CD4-positive, alpha-beta T cell treated with Interleukin-12 subunit alpha and Interleukin-12 subunit beta, for 1 hour (primary cell): ENCODE results near the gene S100B.

Source experiments
- DNase-seq: peaks from one replicate; pipeline ENCODE4 v3.0.0-alpha.2; 2020

The S100B gene

DNA sequence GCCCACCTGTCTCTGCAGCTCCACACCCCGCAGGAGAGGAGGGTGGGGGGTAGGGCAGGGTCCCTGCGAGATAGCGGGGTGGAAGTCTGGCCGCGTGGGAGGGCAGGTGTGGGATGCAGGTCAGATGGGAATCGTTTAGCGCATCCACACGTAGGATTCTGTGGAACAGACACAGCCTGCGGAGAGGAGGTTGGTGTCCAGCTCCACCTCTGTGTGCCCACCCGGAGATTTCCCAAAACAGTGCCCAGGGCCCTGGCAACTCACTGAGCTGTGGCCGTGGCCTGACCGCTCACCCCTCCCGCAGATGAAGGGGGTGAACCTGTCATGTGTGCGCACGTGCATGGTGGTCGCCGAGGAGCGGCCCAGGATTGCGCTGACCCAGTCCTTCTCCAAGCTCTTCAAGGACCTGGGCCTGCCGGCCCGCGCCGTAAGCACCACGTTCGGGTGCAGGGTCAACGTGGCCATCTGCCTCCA lies 46.9 kb downstream of the S100B start:
- DNase-seq, result no peak

GRCh38 chr21:46557469-46557868 lies 47.4 kb downstream of the S100B start:
- no peak for DNase-seq

DNA sequence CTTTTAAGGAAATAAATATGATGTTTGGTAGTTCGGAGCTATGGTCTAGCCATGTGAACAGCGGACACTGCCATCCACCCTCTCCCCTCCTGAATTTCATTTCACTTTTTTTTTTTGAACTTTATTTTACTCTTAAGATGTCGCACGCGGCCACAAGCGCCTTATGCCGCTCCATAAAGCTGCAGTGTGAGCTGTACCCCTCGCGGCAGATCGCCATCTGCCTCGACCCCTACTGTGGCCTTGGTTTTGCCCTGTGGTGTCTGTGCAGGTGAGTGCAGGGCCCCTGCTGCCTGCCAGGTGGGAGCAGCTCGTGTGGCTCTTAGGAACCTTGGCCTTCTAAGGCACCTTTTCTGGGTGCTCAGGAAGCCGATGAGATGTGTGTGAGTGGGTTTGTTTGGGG lies 48.1 kb downstream of the S100B start:
- no peak for DNase-seq

GRCh38 chr21:46555678-46556077 lies 49.2 kb downstream of the S100B start:
- no peak for DNase-seq

- no peak for DNase-seq
Observed at GRCh38 chr21:46555225-46555617, 49.7 kb downstream of the S100B start.

DNA sequence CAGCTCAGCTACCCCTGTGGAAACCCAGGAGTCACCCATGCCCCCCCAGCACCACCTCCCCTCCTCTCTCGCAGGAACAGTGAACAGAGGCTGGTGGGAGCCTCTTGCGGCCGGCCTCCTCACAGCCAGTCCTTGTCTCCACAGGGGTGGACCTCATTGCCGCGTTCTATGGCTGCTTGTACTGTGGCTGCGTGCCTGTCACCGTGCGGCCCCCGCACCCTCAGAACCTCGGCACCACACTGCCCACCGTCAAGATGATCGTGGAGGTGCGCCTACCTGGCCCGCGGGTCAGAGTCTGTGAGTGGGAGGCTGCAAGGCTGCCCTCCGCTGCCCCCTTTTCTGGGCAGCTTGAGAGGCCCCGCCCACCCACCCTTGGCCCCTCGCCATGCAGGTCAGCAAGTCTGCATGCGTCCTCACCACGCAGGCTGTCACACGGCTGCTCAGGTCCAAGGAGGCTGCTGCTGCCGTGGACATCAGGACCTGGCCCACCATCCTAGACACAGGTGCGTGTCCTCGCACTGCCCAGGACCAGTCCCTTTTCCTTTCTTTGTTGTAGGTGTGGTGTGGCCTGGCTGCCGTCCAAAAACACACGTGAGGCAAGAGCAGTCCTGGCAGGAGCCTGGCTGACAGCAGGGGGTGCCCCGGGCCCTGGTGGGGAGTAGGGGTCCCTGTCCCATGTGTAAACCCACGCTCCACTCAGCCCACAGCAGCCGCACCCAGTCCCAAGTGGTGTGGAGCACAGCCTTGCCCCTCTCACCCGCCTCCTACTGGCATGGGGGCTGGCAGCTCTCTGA lies 50.3 kb downstream of the S100B start:
- no peak for DNase-seq

DNA sequence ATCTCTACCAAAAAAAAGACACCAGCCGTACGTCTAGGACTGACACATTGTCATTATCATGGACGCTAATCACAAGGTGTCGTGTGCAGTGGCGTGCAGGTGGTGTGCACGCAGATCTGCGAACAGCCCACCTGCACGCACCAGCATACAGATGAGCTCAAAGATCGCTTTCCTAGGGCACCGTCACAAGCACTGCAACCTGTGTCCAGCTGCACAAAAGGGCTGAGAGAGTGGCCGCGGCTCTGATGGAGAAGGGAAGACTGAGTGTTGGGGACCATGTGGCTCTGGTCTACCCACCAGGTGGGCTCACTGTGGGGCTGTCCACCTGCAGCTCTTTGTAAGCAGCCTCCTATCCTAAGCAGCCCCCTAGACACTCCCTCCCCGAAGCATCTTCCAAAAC lies 50.9 kb downstream of the S100B start:
- no peak for DNase-seq

GRCh38 chr21:46552865-46553379 lies 52.0 kb downstream of the S100B start:
- DNase-seq, result no peak

- peak; percentile 41 for DNase-seq
Observed at GRCh38 chr21:46552274-46552673, 52.6 kb downstream of the S100B start.

GRCh38 chr21:46551636-46552241 lies 53.1 kb downstream of the S100B start:
- DNase-seq, result peak; percentile 59

DNA sequence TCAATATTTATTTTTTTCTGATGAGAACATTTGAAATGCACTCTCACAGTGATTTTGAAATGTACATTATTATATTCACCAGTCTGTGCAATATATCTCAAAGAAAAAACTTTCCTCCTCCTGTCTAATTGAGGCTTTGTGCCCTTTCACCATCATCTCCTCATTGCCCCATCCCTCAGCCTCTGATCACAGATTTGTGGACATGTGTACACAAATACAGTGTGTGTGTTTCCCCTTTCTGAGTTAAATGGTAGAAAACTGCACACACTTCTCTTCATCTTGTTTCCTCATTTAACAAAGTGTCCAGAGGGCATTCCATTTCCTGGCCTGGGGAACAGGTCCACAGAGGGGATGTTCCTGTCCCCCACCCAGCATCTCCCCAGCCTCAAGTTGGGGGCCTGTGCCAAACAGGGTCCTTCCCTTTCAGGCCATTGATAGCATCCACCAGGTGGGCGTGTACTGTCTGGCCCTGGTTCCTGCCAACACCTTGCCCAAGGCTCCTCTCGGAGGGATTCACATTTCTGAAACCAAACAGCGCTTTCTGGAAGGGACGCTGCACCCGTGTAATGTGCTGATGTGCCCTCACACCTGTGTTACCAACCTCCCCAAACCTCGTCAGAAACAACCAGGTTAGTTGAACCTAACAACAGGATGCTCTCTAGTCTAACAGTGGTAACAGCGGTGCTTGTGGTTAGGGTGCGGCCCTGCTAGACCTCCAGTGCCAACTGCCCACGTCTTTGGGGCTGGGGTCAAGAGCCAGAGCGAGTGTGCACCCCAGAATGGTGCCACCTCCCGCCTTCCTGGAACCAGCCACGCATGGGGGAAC lies 54.6 kb downstream of the S100B start:
- peak; percentile 77 for DNase-seq

DNA sequence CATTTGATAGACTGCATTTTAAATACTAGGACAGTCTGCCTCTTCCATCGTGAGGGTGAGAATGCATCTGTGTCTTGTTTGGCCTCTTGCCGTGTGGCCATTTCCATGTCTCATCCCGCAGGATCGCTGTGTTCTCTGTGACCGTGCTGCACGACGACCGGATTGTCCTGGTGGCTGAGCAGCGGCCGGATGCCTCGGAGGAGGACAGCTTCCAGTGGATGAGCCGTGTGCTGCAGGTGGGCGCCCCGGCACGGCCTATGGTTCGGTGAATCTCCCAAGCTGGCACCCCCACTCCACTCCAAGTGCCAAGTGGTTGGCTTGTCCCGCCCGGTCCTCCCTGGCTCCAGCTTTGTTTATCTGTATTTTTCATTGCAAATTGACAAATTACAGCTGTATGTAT lies 55.2 kb downstream of the S100B start:
- no peak for DNase-seq
